Measurements from ENCODE around the gene SH2D2A. TPM values are rescaled to one million over a fixed set of nuclear protein-coding genes. Genes with fewer than 3 reads are reported as not detected.

The SH2D2A gene
- total and polyA plus RNA-seq, 9 of the 15 experiments (the other 6 are each of a cell fraction or from before 2014, with no cell fraction given): 0.89 to 33.6 (median 6.9) TPM

DNA sequence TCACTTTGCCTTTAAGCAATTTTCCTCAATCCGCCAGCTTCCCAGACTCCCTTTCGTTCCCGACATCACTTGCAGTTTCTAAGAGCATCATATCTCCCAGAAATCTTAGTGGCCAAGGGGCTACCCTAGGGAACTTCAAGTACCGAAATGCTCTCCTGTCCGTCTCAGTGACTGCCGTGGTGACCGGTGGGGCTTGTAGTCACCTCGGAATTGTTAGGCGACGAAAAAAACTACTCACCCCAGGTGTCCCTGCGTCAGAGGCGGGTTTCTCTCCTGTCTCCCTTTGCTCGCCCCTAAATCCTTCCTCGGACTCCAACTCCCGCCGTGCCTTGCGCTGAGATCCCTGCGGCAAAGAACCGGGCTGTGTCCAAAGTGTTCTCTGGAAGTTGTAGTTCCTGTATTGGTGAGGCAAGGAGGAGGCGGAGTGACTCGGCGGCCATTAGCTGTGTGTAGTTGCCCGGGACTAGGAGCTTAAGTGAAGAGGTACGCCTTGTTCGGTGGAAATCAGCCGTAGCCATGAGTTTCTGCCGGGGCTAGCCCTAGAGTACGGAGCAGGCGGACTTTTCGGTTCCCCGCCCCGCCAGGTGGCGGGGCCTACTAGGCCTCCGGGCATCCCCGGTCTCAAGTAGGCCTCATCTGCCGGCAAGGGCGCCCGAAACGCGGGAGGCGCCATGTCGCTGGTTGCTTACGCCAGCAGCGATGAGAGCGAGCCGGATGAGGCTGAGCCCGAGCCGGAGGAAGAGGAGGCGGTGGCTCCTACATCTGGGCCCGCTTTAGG, 49.4 kb downstream of the SH2D2A start, which contains the start of gene PRCC (continued):
- TF ChIP-seq, protein P1, sequence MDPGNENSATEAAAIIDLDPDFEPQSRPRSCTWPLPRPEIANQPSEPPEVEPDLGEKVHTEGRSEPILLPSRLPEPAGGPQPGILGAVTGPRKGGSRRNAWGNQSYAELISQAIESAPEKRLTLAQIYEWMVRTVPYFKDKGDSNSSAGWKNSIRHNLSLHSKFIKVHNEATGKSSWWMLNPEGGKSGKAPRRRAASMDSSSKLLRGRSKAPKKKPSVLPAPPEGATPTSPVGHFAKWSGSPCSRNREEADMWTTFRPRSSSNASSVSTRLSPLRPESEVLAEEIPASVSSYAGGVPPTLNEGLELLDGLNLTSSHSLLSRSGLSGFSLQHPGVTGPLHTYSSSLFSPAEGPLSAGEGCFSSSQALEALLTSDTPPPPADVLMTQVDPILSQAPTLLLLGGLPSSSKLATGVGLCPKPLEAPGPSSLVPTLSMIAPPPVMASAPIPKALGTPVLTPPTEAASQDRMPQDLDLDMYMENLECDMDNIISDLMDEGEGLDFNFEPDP (CRISPR knock-in tag; IDR thresholded peaks at IDR 0.05): no peak
- TF ChIP-seq, protein P2, sequence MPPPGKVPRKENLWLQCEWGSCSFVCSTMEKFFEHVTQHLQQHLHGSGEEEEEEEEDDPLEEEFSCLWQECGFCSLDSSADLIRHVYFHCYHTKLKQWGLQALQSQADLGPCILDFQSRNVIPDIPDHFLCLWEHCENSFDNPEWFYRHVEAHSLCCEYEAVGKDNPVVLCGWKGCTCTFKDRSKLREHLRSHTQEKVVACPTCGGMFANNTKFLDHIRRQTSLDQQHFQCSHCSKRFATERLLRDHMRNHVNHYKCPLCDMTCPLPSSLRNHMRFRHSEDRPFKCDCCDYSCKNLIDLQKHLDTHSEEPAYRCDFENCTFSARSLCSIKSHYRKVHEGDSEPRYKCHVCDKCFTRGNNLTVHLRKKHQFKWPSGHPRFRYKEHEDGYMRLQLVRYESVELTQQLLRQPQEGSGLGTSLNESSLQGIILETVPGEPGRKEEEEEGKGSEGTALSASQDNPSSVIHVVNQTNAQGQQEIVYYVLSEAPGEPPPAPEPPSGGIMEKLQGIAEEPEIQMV (tag; conservative IDR thresholded peaks at IDR 0.05; ENCODE audit: low read depth): no peak; the same call in 1 of the 2 replicates
- TF ChIP-seq KLF10 (CRISPR knock-in tag; IDR thresholded peaks at IDR 0.05): no peak
- TF ChIP-seq, protein P3, sequence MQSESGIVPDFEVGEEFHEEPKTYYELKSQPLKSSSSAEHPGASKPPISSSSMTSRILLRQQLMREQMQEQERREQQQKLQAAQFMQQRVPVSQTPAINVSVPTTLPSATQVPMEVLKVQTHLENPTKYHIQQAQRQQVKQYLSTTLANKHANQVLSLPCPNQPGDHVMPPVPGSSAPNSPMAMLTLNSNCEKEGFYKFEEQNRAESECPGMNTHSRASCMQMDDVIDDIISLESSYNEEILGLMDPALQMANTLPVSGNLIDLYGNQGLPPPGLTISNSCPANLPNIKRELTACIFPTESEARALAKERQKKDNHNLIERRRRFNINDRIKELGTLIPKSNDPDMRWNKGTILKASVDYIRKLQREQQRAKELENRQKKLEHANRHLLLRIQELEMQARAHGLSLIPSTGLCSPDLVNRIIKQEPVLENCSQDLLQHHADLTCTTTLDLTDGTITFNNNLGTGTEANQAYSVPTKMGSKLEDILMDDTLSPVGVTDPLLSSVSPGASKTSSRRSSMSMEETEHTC (IDR thresholded peaks at IDR 0.05): no peak
- TF ChIP-seq CHD1 (IDR thresholded peaks at IDR 0.05; ENCODE audit: low read length): peak; percentile 100
- peak; percentile 95 for TF ChIP-seq MBD2 (IDR thresholded peaks at IDR 0.05; ENCODE audit: borderline replicate concordance, low read depth)
- no peak for TF ChIP-seq RFX7 (CRISPR knock-in tag; IDR thresholded peaks at IDR 0.05)
- TF ChIP-seq, protein P4, sequence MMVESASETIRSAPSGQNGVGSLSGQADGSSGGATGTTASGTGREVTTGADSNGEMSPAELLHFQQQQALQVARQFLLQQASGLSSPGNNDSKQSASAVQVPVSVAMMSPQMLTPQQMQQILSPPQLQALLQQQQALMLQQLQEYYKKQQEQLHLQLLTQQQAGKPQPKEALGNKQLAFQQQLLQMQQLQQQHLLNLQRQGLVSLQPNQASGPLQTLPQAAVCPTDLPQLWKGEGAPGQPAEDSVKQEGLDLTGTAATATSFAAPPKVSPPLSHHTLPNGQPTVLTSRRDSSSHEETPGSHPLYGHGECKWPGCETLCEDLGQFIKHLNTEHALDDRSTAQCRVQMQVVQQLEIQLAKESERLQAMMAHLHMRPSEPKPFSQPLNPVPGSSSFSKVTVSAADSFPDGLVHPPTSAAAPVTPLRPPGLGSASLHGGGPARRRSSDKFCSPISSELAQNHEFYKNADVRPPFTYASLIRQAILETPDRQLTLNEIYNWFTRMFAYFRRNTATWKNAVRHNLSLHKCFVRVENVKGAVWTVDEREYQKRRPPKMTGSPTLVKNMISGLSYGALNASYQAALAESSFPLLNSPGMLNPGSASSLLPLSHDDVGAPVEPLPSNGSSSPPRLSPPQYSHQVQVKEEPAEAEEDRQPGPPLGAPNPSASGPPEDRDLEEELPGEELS (CRISPR knock-in tag; IDR thresholded peaks at IDR 0.05; ENCODE audit: borderline replicate concordance): peak; percentile 76; the same call in 1 of the 2 replicates
- TF ChIP-seq, protein P5, sequence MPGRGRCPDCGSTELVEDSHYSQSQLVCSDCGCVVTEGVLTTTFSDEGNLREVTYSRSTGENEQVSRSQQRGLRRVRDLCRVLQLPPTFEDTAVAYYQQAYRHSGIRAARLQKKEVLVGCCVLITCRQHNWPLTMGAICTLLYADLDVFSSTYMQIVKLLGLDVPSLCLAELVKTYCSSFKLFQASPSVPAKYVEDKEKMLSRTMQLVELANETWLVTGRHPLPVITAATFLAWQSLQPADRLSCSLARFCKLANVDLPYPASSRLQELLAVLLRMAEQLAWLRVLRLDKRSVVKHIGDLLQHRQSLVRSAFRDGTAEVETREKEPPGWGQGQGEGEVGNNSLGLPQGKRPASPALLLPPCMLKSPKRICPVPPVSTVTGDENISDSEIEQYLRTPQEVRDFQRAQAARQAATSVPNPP (IDR thresholded peaks at IDR 0.05; ENCODE audit: borderline replicate concordance, insufficient read depth, insufficient read length): no peak
- no peak for TF ChIP-seq STAT5B (CRISPR knock-in tag; IDR thresholded peaks at IDR 0.05)
- peak; percentile 23 for TF ChIP-seq NR2C2 (CRISPR knock-in tag; IDR thresholded peaks at IDR 0.05)
- peak; percentile 93 for TF ChIP-seq NR2C2 (tag; IDR thresholded peaks at IDR 0.05)
- peak; percentile 99 for TF ChIP-seq ZNF766 (CRISPR knock-in tag; conservative IDR thresholded peaks at IDR 0.05)
- peak; percentile 58 for TF ChIP-seq CHD2 (IDR thresholded peaks at IDR 0.05; ENCODE audit: low read depth, low read length)
- no peak for TF ChIP-seq PHB2 (IDR thresholded peaks at IDR 0.05; ENCODE audit: low read depth)
- TF ChIP-seq, protein P6, sequence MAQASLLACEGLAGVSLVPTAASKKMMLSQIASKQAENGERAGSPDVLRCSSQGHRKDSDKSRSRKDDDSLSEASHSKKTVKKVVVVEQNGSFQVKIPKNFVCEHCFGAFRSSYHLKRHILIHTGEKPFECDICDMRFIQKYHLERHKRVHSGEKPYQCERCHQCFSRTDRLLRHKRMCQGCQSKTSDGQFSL (CRISPR knock-in tag; IDR thresholded peaks at IDR 0.05): peak; percentile 54; the same call in 1 of the 2 replicates
- TF ChIP-seq, protein P6 (tag; IDR thresholded peaks at IDR 0.05): no peak
- no peak for TF ChIP-seq ETV6 (IDR thresholded peaks at IDR 0.05; ENCODE audit: borderline replicate concordance in 1 of 2, low read depth in 2 of 2, low read length in 1 of 2)
- TF ChIP-seq ETV6 (CRISPR knock-in tag; IDR thresholded peaks at IDR 0.05; ENCODE audit: borderline replicate concordance): peak; percentile 79; the same call in 1 of the 2 replicates

Measured in K562 (cell line).